GM18508 (cell line): ENCODE measurements around the gene KLHDC4.
"Not testable (repeated sequence)": the region's sequence is repeated elsewhere in the genome, so short reads cannot be mapped to it uniquely, and the experiment has no call there.

Source experiments
- ATAC-seq: cut with Tn5 transposase; IDR thresholded peaks from one replicate; pipeline ENCODE4 v1.9.1; 2021; ENCODE audit warnings: moderate number of reproducible peaks; ENCODE audit not compliant: insufficient read depth, unreplicated experiment

The KLHDC4 gene

DNA sequence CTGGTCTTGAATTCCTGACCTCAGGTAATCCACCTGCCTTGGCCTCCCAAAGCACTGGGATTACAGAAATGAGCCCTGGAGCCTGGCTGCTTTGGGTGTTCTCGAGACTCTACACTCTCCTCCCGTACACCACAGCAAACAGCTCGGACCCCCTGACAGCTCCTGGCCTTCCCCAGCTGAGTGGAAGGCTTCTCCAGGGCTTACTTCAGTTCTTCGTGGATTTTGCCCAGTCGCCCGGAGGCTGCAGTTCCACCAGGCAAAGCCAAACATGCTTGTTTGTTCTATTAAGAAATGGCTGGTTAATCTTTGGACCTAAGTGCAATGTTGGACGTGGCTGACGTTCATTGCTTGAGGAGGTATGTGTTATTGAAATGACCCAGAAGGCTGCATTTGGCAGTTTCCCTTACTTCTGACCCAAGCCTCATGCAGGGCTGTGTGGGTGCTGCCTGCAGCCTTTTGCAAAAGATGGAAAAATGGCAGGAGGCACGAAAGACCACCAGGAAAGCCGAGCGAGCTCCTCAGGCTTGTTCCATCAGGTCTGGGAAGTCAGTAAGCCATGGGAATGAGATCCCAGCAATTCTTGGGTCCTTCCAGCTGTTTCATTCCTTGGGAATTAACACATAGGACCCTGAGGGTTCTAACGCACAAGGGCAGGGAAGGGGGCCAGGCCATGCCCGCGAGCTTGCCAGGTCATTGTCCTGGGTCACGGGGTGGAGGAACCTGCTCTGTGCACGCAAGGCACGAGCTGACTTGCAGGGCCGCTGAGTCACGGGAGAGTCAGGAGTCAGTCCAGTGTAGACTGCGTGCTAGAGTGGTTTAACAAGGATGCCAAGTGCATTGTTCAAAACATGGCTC lies 23.9 kb upstream of the KLHDC4 start:
- ATAC-seq: no peak

DNA sequence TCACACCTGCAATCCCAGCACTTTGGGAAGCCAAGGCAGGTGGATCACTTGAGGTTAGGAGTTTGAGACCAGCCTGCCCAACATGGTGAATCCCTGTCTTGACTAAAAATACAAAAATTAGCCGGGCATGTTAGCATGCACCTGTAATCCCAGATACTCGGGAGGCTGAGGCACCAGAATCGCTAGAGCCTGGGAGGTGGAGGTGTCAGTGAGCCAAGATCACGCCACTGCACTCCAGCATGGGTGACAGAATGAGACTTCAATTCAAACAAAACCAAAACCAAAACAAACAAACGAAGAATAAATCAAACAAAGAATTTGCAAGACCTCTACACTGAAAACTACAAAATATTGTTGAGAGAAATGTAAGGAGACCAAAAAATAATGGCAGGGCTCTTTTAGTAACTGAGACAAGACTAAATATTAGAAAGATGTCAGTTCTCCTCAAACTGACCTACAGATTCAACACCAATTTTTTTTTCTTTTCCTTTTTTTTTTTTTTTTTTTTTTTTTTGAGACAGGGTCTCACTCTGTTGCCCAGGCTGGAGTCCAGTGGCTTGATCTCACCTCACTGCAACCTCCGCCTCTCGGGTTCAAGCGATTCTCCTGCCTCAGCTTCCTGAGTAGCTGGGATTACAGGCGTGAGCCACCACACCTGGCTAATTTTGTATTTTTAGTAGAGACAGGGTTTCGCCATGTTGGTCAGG lies 23.1 kb upstream of the KLHDC4 start:
- not testable (repeated sequence) for ATAC-seq

DNA sequence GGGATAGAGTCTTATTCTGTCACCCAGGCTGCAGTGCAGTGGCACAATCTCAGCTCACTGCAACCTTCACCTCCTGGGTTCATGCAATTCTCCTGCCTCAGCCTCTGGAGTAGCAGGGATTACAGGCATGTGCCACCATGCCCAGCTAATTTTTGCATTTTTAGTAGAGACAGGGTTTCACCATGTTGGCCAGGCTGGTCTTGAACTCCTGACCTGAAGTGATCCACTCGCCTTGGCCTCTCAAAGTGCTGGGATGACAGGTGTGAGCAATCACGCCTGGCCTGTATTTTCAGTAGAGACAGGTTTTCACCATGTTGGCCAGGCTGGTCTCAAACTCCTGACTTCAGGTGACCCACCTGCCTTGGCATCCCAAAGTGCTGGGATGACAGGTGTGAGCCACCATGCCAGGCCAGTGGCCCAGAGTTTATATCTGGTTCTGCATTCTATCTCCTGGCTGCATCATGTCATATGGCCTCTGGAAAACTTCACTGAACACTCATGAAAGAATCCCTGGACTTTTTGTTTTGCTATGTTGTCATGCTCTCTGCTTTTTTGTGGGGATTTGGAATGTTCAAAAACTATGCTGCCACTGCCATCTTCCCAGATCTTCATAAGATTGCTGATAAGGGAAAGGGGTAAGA lies 21.8 kb upstream of the KLHDC4 start:
- not testable (repeated sequence) for ATAC-seq

DNA sequence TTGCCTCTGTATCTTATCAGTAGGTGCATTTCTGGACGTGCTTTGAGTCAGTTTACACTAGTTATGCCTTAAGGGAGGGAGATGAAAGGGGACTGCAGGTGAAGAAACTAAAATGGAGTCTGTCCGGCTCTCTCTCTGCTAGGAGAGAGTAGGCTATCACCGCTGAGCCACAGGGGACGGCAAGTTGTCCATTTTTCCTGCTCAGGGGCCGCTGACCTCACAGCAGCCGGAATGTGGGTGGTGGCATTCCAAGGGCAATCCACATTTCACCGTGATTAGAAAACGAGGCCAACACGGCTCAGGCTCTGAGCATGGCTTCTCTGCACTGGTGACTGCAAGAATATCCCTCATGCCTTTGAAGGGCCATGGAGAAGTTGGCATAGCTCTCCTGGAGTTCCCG lies 19.0 kb upstream of the KLHDC4 start:
- ATAC-seq: no peak

DNA sequence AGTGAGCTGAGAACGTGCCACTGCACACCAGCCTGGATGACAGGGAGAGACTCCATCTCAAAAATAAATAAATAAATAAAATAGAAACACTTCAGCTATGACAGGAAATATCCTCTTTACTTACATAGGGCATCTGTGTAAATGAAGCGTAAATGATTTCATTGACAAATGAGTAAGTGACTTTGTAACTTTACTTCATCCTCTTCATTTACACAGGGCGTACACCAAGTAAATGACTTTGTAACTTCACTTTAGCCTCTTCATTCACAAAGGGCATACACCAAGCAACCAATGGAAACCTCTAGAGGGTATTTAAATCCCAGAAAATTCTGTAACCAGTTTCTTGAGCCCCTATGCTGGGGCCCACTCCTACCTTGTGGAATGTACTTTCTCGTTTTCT lies 16.2 kb upstream of the KLHDC4 start:
- ATAC-seq: no peak

DNA sequence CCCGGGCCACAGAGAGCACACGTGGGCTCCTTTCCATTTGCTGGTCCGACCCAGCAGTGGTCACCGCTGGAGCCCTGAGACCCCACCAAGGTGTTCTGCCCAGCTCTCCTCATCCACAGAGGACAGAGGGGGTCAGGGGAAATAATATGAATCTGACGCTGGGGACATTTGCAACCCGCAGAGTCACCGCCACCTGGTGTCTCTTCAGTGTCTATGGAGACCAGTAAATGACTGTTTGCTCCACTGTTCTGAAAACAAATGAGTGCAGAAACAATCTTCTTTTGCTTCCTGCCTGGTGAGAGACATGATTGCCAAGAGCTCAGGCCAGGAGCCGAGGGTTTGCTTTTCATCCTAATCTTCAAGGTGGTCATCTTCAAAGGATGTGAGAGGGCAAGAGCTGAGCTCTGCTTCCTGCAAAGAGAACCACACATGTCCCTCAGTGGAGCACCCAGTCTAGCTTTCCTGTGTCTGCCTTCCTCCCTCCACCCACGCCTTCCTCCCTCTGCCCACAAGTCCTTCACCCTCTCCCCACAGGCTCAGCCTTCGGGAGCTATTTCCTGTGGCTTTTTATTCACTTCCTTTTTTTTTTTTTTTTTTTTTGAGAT lies 14.7 kb upstream of the KLHDC4 start:
- ATAC-seq: no peak

DNA sequence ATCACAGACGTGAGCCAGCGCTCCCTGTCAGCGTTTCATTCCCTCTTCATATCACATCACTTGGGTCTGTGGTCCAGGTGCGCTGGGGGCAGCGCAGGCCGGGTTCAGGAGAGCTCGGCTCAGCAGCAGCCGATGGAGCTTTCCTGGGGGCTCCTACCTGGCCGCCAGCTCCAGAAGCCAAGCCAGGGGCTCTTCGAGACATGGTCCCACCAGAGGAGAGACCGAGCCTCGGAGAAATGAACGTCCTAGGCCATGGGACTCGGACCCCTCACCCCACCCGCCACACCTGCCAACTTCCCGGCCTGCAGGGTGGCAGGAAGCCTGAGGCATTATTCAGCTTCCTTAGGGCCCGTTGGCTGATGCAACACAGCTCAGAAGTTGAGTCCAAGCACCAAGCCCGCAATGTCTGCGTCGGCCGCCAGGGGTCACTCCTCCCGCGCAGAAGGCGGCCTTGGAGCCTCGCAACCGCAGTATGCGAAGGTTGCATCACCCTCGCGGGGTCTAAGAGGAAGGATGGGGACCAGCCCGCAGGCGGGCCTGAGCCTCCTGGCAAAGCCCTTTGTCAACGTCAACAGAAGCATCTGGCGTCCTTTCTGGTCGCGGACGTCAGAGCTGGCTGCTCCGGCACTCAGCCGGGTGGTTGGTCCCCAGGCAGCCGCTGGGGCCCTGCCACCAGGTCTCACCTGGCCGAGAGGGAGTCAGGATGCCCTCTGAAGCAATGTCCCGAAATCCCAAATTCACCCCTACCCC lies 13.2 kb upstream of the KLHDC4 start:
- ATAC-seq: no peak

DNA sequence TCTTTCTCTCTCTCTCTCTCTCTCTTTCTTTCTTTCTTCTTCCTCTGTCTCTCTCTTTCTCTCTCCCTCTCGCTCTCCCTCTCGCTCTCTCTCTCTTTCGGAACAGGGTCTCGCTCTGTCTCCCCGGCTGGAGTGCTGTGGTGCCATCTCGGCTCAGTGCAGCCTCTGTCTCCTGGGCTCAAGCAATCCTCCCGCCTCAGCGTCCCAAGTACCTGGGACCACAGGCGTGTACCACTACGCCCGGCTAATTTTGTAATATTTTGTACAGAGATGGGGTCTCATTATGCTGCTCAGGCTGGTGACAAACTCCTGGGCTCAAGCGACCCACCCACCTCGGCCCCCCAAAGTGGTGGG lies 12.7 kb upstream of the KLHDC4 start:
- ATAC-seq: no peak

DNA sequence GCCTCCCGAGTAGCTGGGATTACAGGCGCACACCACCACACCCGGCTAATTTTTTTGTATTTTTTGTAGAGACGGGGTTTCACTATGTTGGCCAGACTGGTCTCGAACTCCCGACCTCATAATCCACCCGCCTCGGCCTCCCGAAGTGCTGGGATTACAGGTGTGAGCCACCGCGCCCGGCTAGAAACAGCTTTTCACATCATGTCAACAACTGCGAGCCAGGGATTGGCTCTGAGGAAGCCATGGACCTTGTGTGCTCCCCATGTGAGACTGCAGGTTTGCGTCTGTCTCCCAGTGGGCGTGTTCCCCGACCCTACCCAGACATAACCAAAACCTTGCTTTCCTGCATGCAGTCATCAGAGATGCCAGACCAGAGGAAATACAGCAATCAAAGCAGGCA lies 8.1 kb upstream of the KLHDC4 start:
- not testable (repeated sequence) for ATAC-seq

DNA sequence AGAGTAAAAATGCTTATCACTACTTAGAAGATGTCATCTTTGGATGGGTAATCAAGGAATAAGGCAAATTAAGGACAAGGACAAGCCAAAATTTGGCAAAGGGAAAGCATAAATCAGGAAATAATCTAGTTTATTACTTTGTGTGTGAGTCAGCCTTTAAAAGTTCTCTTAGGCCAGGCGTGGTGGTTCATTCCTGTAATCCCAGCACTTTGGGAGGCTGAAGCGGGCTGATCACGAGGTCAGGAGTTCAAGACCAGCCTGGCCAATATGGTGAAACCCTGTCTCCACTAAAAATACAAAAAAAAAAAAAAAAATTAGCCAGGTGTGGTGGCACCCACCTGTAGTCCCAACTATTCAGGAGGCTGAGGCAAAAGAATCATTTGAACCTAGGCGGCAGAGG lies 1.7 kb upstream of the KLHDC4 start:
- ATAC-seq: not testable (repeated sequence)

DNA sequence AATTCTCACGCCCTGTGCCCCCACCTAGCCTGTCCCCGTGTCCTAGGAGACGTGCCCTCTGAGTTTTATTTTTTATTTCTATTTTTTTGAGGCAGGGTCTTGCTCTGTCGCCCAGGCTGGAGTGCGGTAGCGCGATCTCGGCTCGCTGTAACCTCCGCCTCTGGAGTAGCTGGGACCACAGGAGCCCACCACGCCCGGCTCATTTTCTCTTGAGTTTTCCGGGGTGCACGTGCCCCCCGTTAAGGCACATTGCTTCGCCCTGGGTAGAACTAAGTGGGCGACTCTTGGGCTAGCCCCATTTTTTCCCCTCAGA lies 655 bp upstream of the KLHDC4 start:
- ATAC-seq: no peak

DNA sequence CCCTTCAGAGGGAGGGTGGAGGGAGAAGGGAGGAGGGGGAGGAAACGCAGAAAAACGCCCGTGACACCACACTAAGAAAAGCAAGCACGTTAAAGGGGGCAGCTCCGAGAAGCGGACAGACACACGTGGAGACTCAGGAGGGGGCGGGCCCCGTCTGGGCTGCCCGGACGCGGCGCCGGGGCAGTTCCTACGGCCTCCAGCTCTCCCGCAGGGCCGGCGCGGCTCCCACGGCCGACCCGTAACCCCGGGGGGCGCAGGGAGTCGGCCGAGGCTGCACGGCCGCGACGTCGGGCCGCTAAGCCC lies 362 bp downstream of the KLHDC4 start:
- ATAC-seq: no peak

DNA sequence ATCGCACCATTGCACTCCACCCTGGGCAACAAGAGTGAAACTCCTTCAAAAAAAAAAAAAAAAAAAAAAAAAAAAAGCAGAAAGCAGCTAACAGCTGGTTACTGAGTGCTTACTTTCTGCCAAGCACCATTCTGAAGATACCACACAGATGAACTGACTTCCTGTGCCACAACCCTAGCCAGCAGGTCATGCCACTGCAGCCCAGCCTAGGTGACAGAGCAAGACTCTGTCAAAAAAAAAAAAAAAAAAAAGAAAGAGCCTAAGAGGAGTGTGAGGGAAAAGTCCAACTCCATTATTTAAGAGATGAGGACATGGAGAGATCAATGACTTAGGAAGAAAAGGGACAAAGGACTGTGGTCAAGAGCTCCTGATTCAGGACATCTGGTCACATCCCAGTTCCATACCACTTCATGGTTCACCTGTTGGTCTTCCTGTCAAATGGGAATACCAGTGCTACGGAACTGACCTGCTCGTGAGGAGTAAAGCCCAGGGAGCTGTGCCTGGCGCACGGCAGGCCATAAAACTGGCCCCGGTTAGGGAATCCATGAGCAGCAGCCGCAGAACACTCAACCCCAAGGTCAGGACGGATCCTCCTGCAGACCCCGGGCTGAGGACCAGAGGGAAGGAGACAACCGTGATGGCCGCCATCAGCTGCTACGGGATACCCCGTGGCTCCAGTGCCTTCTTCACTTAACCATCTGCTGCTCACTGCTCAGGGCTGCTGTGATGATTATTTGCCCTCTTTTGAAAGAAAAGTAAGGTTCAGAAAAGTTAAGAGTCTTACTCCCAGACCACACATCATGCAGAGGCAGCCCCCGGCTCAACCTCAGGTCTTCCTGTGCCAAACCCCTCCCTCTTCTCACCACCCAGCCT lies 950 bp downstream of the KLHDC4 start:
- ATAC-seq: no peak

DNA sequence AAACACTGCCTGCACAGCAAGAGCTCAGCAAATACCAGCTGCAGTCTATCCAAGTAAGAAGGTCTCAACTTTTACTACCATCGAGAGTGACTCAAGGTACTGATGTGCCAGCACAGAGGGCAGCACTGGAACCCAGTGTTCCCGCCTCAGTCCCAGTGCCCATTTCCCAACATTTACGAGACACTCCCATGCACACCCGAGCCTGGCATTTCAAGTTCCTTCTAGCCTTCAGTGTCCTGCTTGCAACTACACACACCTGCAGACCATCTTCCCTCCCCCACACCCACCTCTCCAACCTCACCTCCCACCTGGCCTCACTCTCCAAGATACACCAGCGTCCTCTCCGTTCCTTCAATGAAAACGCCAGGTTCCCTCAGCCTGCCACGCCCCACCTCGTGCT lies 3.2 kb downstream of the KLHDC4 start:
- ATAC-seq: no peak

DNA sequence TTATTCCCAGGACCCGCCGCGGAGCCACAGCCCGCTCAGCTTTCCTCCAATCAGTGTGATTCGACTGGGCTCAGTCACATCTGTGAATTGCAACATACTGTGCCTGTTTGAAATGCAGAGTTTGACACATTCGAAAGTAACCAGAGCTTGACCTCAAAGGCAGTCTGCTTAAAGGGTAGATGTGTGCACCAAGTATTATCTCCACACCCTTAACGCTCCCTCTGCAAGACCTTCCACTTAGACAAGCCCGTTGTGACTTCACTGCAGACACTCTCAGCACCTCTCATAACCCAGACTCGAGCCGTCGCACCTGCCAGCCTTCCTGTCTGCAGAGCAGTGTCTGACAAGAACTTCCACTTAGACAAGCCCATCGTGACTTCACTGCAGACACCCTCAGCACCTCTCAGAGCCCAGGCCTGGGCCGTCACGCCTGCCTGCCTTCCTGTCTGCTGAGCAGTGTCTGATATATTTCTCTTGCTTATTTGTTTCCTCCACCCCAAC lies 3.7 kb downstream of the KLHDC4 start:
- ATAC-seq: no peak

DNA sequence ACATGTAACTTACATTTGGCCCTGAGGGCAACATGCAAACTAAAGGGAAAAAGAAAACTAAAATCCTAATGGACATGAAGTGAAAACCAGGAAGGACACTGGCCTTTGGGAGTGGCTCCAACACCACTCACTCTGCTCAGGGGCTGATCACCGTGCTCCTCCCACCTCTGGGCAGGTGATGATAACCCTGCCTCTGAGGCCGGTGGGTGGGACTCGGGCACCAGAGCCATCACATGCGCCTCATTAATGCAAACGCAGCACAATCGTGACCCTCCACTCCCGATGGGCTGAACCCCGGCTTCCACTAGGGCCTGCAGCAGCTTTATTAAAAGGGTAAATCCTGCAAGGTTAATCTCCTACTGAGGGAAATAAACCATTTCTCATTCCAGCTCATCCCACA lies 4.7 kb downstream of the KLHDC4 start:
- ATAC-seq: no peak

DNA sequence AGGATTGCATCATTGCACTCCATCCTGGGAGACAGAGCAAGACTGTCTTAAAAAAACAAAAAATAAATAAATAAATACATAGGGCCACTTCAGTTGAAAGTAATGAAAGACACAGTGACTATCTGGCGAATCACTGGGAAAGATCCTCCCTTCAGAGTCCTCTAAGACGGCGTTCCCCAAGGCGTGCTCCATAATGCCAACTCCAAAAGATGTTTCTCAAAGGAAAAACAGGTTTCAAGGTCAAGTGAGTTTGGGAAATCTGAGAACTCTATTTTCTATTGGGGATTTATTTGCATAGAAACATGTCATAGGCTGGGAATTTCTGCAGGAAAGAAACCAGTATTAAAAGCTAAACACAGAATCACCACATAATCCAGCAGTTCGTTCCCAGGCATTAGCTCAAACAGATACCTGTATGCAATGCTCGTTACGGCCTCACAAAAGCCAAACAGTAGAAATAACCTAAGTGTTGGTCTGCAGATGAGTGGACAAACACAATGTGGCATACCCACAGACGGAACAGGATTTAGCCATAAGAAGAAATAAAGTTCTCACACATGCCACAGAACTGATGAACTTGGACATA lies 7.9 kb downstream of the KLHDC4 start:
- ATAC-seq: no peak

DNA sequence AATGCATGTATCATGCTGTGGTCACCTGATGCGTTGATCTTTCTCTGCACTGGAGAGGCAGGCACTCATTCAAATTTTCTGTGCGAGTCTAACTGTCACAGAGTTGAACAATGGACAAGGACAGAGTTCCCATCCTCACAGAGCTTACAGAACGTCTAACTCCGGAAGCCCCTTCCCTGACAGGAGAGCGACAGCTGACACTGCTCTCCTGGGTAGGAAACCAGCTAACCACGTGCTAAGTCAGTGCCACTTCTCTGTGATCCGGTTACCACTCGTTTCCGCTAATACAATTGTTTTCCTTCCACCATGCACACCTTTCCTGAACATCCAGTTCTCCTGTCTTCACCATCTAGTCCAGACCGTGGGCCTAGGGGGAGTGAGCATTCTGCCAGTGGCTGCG lies 11.3 kb downstream of the KLHDC4 start:
- no peak for ATAC-seq
